Measurements from ENCODE around the gene UBE2S. TPM values are rescaled to one million over a fixed set of nuclear protein-coding genes. Genes with fewer than 3 reads are reported as not detected.

Gene UBE2S
- total and polyA plus RNA-seq, 2 of the 8 experiments (the other 6 are each of a cell fraction or from before 2014, with no cell fraction given): 398 to 530 TPM

GRCh38 chr19:55433292-55433691, 25.7 kb upstream of the UBE2S start:
- Histone ChIP-seq H3K4me1 (replicated peaks in 1 of 4; ENCODE audit: control insufficient read depth in 3 of 4, insufficient read depth in 4 of 4, low read length in 3 of 4) (peaks cover 0 to 3% (median 1%) of the 10 kb centered on the region in 4 experiments; a peak in 2 of 7 replicates), H3K79me2 (ENCODE audit: control insufficient read depth in 1 of 2, insufficient read depth in 2 of 2, low read length in 2 of 2) (no peaks in the 10 kb centered on the region), H2AK5ac (ENCODE audit: low read depth, low read length) (no peak overlapping the region), H3K23me2 (ENCODE audit: low read depth, low read length) (peaks cover 13% of the 10 kb centered on the region; the same call in 1 of the 2 replicates), H2BK5ac (ENCODE audit: low read depth, low read length) (no peak overlapping the region), H2BK120ac (replicated peaks; ENCODE audit: low read depth, low read length) (no peak overlapping the region), H3K4me3 (ENCODE audit: extremely low read depth in 1 of 4, insufficient read depth in 2 of 4, low read depth in 3 of 4, low read length in 4 of 4) (no peak overlapping the region), H3K56ac (replicated peaks; ENCODE audit: insufficient read length, low read depth, low read length) (no peak overlapping the region), H2BK12ac (ENCODE audit: low read depth, low read length) (no peak overlapping the region), H3K9me3 (ENCODE audit: insufficient read depth in 2 of 2, low read depth in 1 of 2, low read length in 1 of 2) (0 out of 4 replicates have a peak, but pooled peaks cover 0 to 9% of the 10 kb centered on the region in 2 experiments), H3K27ac (ENCODE audit: low read depth, low read length) (no peak overlapping the region), H3K4me2 (ENCODE audit: insufficient read depth in 1 of 2, low read depth in 2 of 2, low read length in 2 of 2) (no peak overlapping the region), H2BK20ac (ENCODE audit: low read length) (no peak overlapping the region), H4K20me1 (replicated peaks in 1 of 2; ENCODE audit: control insufficient read depth in 1 of 2, insufficient read depth in 2 of 2, low read length in 2 of 2) (peaks cover 2 to 15% of the 10 kb centered on the region in 2 experiments), H3K18ac (ENCODE audit: extremely low read depth, low read length) (no peak overlapping the region), H4K91ac (replicated peaks; ENCODE audit: insufficient read length, low read length) (no peak overlapping the region), H4K8ac (ENCODE audit: extremely low read depth, insufficient read depth, low read length) (no peak overlapping the region), H2BK15ac (ENCODE audit: low read length) (no peak overlapping the region), H3K27me3 (replicated peaks in 1 of 4; ENCODE audit: control insufficient read depth in 3 of 4, extremely low read depth in 1 of 4, insufficient read depth in 3 of 4, low read length in 3 of 4) (peaks cover 0 to 3% (median 3%) of the 10 kb centered on the region in 4 experiments; a peak in 5 of 7 replicates), H3K23ac (ENCODE audit: insufficient read length) (no peak overlapping the region), H3K14ac (ENCODE audit: insufficient read length) (no peak overlapping the region), H3K4ac (replicated peaks; ENCODE audit: insufficient read length, low read depth, low read length) (no peak overlapping the region), H3K36me3 (ENCODE audit: control insufficient read depth in 2 of 4, insufficient read depth in 4 of 4, low read length in 3 of 4) (no peaks in the 10 kb centered on the region), H3K79me1 (ENCODE audit: low read depth, low read length) (peaks cover 6% of the 10 kb centered on the region), H2AFZ (ENCODE audit: low read length) (no peak overlapping the region), H3K9ac (replicated peaks in 1 of 4; ENCODE audit: extremely low read depth in 1 of 4, low read depth in 3 of 4, low read length in 3 of 4) (no peak overlapping the region), H4K5ac (ENCODE audit: insufficient read length, low read depth, low read length) (no peak overlapping the region)
- POLR2A ChIA-PET (ENCODE audit: partially characterized antibody): no interaction called here
- CTCF ChIA-PET (ENCODE audit: partially characterized antibody): no interaction called here
- DNase-seq (ENCODE audit: low read depth in 1 of 2, low spot score in 2 of 2) (no peak), FAIRE-seq (no peak)
- 92% methylated on average over 30 of the region's 48 CpGs; no CpG with 5 or more reads in 1 of the 2 experiments for WGBS, 2 experiments (ENCODE audit: extremely low coverage in 1 of 2, insufficient coverage in 1 of 2, insufficient read length in 1 of 2, insufficient replicate concordance in 2 of 2, low coverage in 1 of 2, low lambda C conversion rate in 2 of 2, missing lambda C conversion rate in 1 of 2)
- TF ChIP-seq SP2 (IDR thresholded peaks at IDR 0.05; ENCODE audit: low read length) (no peak), SIRT6 (IDR thresholded peaks at IDR 0.05; ENCODE audit: low read length) (no peak), CTCF (IDR thresholded peaks at IDR 0.05; ENCODE audit: control extremely low read depth in 1 of 3, insufficient read depth in 1 of 3, low read depth in 1 of 3, low read length in 3 of 3) (no peak), MAX (IDR thresholded peaks at IDR 0.05) (no peak)

Data from H1 (cell line).